Measurements from ENCODE around the gene HIBCH. TPM values are rescaled to one million over a fixed set of nuclear protein-coding genes. Genes with fewer than 3 reads are reported as not detected.
"Not testable (repeated sequence)": the region's sequence is repeated elsewhere in the genome, so short reads cannot be mapped to it uniquely, and the experiment has no call there.

HIBCH gene
- total RNA-seq, 2 donors from 2014 or later, result 30.8 to 46.7 TPM

- DNase-seq, result no peak
Observed at GRCh38 chr2:190313880-190314279, 5.7 kb downstream of the HIBCH start.

GRCh38 chr2:190312635-190313025, 7.0 kb downstream of the HIBCH start:
- peaks cover 18% of the 10 kb centered on the region for H3K4me1 Mint-ChIP-seq
- 93 to 95% methylated on average over 4 to 5 of the region's 5 CpGs for WGBS, 2 experiments (ENCODE audit: insufficient coverage in 1 of 2, insufficient read length in 1 of 2)

More at GRCh38 chr2:190313880-190314279, 5.7 kb downstream of the HIBCH start:
- no peak overlapping the region for H3K4me3 ChIP-seq (ENCODE audit: low read length)
- H3K9me3 ChIP-seq (ENCODE audit: control insufficient read depth, low read length), result peaks cover 6% of the 10 kb centered on the region
- H3K36me3 Mint-ChIP-seq (ENCODE audit: low read depth), result peaks cover 18% of the 10 kb centered on the region
- H3K36me3 ChIP-seq (ENCODE audit: control insufficient read depth, insufficient read depth, low read length), result peaks cover 17% of the 10 kb centered on the region
- peaks cover 24% of the 10 kb centered on the region for H3K4me1 Mint-ChIP-seq
- H3K4me3 Mint-ChIP-seq, result no peak overlapping the region
- no peak for TF ChIP-seq CTCF (conservative IDR thresholded peaks at IDR 0.05)
- no peak overlapping the region for H3K27ac ChIP-seq (ENCODE audit: low read depth, low read length)
- H3K27ac Mint-ChIP-seq, result no peak overlapping the region
- peaks cover 3% of the 10 kb centered on the region for H3K4me1 ChIP-seq (ENCODE audit: control insufficient read depth, insufficient read depth, low read length)
- no peaks in the 10 kb centered on the region for H3K27me3 ChIP-seq (ENCODE audit: control insufficient read depth, insufficient read depth, low read length, poor library complexity, severe bottlenecking)
- no peaks in the 10 kb centered on the region for H3K27me3 Mint-ChIP-seq (ENCODE audit: insufficient read depth)
- no peaks in the 10 kb centered on the region for H3K9me3 Mint-ChIP-seq
- 95% methylated on average over 1 of the region's 1 CpG; no CpG with 5 or more reads in 1 of the 2 experiments for WGBS, 2 experiments (ENCODE audit: insufficient coverage in 1 of 2, insufficient read length in 1 of 2)
- H3K9ac ChIP-seq (ENCODE audit: extremely low read depth, low read length, poor library complexity, severe bottlenecking), result no peak overlapping the region

GRCh38 chr2:190311893-190312634, 7.6 kb downstream of the HIBCH start:
- H3K27me3 Mint-ChIP-seq (ENCODE audit: insufficient read depth), result no peaks in the 10 kb centered on the region
- TF ChIP-seq CTCF (conservative IDR thresholded peaks at IDR 0.05), result no peak
- H3K9me3 ChIP-seq (ENCODE audit: control insufficient read depth, low read length), result peaks cover 6% of the 10 kb centered on the region
- no peak overlapping the region for H3K27ac Mint-ChIP-seq
- H3K4me3 Mint-ChIP-seq, result no peak overlapping the region
- no peak overlapping the region for H3K4me3 ChIP-seq (ENCODE audit: low read length)
- DNase-seq, result no peak
- peaks cover 13% of the 10 kb centered on the region for H3K4me1 Mint-ChIP-seq
- no peak overlapping the region for H3K27ac ChIP-seq (ENCODE audit: low read depth, low read length)
- H3K9me3 Mint-ChIP-seq, result no peaks in the 10 kb centered on the region
- no peak overlapping the region for H3K9ac ChIP-seq (ENCODE audit: extremely low read depth, low read length, poor library complexity, severe bottlenecking)
- H3K4me1 ChIP-seq (ENCODE audit: control insufficient read depth, insufficient read depth, low read length), result no peaks in the 10 kb centered on the region
- H3K36me3 ChIP-seq (ENCODE audit: control insufficient read depth, insufficient read depth, low read length), result peaks cover 30% of the 10 kb centered on the region
- 93 to 95% methylated on average over 5 to 7 of the region's 7 CpGs for WGBS, 2 experiments (ENCODE audit: insufficient coverage in 1 of 2, insufficient read length in 1 of 2)
- no peaks in the 10 kb centered on the region for H3K27me3 ChIP-seq (ENCODE audit: control insufficient read depth, insufficient read depth, low read length, poor library complexity, severe bottlenecking)
- peaks cover 31% of the 10 kb centered on the region for H3K36me3 Mint-ChIP-seq (ENCODE audit: low read depth)

More at GRCh38 chr2:190312635-190313025, 7.0 kb downstream of the HIBCH start:
- H3K4me1 ChIP-seq (ENCODE audit: control insufficient read depth, insufficient read depth, low read length); H3K4me3 Mint-ChIP-seq; H3K4me3 ChIP-seq (ENCODE audit: low read length); H3K9me3 ChIP-seq (ENCODE audit: control insufficient read depth, low read length); H3K27me3 ChIP-seq (ENCODE audit: control insufficient read depth, insufficient read depth, low read length, poor library complexity, severe bottlenecking); DNase-seq; H3K27me3 Mint-ChIP-seq (ENCODE audit: insufficient read depth); H3K27ac ChIP-seq (ENCODE audit: low read depth, low read length); H3K27ac Mint-ChIP-seq; H3K9me3 Mint-ChIP-seq; H3K9ac ChIP-seq (ENCODE audit: extremely low read depth, low read length, poor library complexity, severe bottlenecking): not testable (repeated sequence)
- peaks cover 29% of the 10 kb centered on the region for H3K36me3 Mint-ChIP-seq (ENCODE audit: low read depth)
- H3K36me3 ChIP-seq (ENCODE audit: control insufficient read depth, insufficient read depth, low read length), result peaks cover 30% of the 10 kb centered on the region
